HG03558 (cell line): ENCODE measurements around the gene S100A2.
"Not testable (repeated sequence)": the region's sequence is repeated elsewhere in the genome, so short reads cannot be mapped to it uniquely, and the experiment has no call there.

ENCODE experiments used
- ATAC-seq: cut with Tn5 transposase; IDR thresholded peaks from one replicate; pipeline ENCODE4 v1.9.1; 2021; ENCODE audit warnings: moderate number of reproducible peaks; ENCODE audit not compliant: unreplicated experiment; ENCODE audit errors: extremely low read depth

The S100A2 gene

DNA sequence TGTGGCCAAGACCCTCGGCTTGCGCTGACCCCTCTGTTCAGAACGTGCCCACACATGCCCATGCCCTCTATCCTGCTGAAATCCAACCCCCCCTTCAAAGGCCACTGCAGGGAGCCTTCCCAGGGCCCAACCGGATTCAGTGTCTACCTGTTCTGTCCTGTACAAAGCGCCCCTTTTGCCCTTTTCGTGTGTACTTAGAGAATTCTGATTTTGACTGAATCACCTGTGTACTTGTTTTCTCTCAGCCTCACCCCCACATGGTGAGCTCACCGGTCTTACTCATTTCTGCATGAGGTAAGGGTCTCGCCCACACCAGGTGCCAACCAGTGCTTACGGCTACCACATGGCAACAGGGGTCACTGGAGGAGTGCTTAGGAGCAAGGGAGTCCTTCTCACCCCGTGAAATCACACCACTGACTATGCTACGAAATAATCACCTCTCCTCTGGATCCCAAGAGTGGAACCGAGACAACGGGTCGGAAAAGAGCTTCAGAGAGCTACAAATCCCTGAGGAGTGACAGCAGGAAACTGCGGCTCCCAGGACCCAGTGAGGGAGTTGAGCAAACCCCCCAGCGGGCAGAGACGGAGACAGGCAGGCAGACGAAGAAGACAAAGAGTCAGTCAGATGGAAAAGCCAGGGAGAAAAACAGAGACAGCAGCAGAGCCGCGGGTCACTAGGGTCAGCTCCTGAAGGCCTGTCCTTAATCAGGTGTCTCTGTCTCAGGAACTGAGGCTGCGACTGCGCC is 2.1 kb upstream of the S100A2 start:
- no peak for ATAC-seq

DNA sequence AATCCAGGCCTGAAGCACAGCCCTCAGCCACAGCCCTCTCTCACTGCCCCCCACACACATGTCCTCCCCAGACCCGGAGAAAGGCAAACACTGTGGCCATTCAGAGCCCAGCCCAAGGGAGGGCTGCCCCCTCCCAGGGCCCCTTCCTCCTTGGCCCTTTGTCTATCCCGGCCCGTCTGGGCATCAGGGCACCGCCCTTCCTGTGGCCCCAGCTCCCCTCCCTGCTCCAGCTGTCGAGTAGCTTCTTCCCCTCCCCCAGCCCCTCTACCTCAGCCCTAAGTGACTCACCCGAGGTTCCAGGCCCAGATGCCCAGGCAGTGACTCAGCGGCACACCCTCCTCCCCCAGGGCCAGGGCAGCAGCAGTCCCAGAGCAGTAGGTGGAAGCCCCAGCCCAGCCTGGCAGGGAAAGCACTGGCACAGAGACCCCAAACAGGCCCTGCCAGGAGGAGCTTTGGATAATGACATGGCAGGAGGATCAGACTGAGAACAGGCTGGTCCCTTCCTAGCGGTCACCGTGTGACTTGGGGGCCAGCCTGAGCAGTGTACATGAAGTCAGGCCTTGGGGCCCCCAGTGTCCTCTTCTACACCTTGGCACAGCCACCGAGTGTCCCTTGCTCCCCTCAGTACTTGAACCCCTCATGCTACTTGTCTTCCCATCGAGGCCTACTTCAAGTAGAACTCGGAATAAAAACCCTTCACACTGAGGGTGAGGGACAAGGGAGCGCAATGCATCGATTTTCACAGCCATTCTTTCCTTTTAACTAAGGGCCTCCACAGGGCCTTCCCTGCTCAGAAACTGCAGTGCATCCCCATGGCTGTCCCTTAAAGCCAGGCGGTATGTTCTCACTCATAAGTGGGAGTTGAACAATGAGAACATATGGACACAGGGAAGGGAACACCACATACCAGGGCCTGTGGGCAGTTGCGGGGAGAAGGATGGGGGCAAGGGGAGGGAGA is 1.0 kb upstream of the S100A2 start:
- ATAC-seq = no peak

DNA sequence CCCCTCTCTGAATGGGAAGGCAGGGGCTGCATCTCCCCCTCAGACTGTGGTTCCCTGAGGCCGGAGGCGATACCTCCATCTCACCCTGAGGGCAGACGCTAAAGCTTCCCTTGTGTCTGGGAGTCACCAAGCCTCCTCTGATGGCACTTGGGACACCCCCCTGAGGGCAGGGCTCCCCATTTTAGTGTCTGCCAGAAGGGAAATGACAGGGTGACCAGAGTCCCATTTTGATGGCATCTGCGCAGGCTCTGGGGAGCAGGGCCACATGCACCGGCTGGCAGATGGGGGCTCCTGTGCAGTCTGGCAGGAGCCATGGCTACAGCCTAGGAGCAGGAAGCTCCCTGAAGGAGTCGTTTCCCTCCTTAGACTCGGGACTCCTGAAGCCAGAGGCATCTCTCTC is 1.7 kb downstream of the S100A2 start:
- no peak for ATAC-seq

DNA sequence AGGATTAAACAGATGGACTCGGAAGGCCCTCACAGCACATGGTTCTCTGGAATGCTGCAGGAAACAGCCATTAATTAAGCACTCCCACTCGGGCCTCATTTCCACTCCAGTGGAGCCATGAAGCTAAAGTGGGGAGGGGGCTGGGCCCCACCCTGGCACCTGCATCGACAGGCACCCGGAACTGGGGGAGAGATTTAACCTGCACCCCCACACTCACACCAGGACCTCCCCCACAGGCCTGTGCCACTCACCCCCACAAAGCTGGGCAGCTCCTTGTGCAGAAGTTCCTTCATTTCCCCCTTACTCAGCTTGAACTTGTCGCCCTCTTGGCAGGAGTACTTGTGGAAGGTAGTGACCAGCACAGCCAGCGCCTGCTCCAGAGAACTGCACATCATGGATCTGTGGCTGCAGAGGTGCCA is 2.2 kb downstream of the S100A2 start:
- ATAC-seq = no peak

DNA sequence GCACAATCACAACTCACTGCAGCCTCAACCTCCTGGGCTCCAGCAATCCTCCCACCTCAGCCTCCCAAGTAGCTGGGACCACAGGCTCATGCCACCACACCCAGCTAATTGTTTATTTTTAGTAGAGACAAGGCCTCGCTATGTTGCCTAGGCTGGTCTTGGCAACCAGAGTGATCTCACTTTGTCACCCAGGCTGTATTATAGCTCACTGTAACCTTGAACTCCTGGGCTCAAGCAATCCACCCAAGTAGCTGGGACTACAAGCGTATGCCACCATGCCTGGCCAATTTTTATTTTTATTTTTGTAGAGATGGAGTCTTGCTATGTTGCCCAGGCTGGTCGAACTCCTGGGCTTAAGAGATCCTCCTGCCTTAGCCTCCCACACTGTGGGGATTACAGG is 3.6 kb downstream of the S100A2 start:
- not testable (repeated sequence) for ATAC-seq

DNA sequence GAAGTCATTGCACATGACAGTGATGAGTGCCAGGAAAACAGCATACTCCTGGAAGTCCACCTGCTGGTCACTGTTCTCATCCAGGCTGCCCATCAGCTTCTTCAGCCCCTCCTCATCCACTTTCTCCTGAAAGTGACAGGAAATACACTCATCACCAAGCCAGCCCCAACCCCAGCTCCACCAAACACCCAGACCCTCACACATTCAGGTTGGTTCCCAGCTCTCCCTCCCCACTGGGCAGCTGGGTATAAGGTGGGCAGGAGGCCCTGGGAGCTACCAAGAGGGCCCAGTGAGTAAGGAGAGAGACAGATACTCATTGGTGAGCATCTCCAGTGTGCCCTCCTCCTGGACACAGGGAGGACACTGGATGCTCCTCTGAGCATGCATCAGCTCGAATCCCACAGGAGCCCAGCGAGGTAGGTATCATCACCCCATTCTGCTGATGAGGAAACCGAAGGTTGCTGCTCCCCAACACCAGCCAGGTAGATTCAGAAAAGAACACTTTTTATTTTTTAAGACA is 4.1 kb downstream of the S100A2 start:
- no peak for ATAC-seq

DNA sequence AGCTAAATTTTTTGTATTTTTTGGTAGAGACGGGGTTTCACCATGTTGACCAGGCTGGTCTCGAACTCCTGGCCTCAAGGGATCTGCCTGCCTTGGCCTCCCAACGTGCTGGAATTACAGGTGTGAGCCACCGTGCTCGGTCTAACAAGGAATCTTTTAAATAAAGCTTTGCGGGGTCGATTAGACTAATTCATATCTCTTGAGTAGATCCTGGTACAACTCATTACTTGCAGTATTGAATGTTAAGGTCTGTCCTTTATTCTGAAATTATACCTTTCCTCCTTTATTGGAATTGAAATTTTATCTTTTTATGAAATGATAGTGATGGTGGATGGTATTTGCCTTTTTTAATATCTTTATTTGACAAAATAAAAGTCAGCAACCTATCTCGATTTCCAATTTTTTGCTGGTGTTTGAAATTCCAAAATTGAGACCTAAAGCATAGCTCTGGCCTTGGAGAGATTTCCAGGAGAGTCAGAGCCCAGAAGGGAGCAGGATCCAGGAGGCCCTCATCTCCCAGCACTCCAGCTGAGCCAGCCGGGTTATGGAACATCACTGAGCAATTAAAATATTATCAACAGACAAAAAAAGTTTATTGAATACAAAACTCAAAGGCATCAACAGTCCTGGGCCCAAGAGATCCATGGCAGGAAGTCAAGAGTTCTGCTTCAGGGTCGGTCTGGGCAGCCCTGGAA is 4.7 kb downstream of the S100A2 start:
- ATAC-seq = no peak

DNA sequence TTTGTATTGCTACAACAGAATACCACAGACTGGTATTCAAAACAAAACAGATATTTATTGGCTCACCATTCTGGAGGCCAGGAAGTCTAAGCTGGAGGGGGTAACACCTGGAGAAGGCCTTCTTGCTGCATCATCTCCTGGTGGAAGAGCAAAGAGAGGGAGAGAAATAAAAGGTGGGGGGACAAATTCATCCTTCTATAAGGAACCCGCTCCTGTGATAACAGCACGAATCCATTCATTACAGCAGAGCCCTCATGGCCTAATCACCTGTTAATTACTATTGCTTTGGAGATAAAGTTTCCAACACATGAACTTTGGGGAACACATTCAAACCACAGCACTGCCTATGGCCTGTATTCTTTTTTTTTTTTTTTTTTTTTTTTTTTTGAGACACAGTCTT is 5.4 kb downstream of the S100A2 start:
- no peak for ATAC-seq

DNA sequence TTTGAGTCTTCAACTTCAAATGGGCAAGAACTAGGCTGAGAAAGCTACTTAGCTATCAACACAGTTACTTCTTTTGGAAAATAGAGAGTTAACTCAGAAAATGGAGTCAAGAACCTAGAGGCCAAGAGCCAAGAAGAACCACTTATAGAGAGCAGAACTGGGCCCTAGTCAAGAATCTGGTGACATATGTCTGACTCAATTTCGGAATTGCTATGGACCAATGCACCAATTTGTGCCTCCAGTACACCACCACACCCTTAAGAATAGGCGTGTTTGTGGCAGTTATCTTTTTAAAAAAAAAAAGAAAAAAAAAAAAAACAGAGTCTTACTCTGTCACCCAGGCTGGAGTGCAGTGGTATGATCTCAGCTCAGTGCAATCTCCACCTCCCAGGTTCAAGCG is 7.8 kb downstream of the S100A2 start:
- ATAC-seq = no peak

DNA sequence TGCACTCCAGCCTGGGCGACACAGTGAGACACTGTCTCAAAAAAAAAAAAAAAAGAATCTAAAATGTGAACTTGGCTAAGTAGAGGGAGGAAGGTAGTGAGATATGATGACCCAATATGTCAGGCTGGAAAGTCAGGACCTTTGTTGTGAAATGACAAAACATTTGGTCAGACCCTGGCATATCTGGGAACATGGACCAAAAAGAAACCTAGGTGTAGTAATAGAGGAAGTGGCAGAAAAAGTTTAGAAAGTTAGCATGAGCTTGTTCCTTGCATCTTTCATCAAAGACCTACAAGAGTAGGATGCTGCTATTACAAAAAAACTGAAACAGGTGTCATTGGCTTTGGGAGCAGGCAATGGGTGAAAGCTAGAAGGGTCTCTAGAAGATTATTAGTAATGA is 9.3 kb downstream of the S100A2 start:
- ATAC-seq = no peak

DNA sequence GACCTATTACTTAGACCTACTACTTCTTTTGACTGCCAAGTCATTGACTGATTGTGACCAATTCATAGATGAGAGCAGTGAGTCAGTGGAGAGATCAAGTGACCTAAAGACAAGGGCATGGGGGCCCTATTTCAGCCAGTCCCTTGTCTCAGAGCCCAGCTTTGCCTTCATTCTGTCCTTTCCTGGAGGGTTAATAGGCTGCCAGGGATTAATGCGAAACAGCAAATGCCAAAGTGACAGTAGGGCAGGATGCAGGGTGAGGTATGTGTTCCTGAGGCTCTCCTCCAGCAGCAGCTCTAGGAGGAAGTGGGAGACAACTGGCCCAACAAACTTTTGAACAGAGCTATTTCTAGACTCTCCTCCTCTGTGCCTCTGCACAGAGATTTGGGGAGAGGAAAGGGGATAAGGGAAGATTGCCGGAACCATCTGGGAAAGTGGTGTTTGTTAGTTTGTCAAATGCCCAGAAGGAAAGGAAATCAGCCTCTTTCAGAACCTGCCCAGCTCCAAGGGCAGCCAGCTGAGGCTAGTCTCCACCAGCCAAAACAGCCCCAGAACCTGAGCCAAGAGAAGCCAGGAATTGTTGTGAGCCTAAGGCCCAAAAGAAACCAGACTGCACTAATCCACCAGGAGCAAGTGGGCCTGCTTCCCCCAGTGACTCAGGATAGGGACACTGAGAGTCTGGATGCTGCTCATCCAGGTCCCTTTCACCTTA is 11.7 kb downstream of the S100A2 start:
- ATAC-seq = no peak

DNA sequence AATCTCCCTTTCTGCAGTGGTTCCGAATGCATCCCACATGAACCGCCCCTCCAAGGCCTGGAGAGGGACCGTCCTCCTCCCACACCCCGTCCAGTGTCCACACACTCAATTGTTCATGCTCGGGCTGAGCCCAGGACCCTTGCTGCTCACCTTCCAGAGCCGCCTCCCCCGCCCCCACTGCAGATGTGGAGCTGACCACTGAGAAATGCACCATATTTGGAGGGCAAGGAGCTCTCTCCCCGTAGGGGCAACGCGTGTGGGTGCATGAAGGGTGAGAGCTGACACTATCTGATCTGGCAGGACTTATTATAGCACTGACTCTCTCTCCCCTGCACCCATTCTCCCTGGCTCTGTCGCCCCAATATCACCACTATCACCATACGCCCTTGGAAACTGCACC is 12.5 kb downstream of the S100A2 start:
- no peak for ATAC-seq

DNA sequence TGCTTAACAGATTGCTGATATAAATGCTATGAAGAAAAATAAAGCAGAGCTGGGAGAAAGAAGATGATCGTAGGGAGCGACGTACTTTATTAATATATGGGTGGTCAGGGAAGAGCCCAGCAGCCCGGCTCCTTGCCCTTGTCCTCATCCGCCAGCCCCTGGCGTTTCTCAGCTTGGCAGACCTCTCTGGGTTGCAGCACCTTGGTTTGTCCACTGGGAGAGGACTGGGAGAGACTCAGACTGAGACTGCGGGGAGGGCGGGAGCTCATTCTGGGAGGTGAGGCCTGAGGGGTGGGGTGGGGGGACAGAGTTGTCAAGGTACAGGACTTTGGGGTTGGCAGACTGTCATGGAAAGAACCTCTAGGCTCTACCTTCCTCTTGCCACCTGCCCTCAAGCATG is 13.3 kb downstream of the S100A2 start:
- ATAC-seq = no peak

DNA sequence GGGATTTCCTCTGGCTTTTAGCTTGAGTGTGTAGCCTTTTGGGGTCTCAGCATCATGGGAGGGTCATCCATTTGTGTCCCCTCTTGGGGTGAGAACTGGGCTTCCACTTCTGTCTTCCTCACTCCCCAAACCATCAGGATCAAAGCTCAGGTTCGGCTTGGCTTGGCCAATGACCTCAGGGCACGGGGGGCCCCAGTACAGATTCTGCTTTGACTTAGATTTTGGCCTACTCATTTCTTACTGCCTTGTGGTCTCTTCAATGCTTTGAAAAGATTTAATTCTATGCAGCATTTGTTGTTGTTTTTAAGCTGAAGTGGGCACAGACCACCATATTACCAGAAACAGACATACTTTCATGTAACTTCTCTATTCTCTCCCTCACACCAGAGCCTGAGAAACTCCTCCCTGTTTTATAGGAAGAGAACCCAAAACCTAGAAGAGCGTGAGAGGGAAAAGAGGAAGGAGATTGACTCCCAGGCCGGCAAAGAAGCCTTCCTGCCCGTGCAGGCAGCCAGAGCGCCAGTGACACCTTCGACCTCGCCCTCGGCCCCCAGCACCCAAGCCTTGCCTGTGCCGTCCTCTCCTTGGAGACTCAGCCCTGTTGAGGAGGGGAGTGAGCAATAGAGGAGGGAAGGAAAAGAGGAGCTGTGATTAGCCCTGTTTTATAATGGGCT is 14.7 kb downstream of the S100A2 start:
- no peak for ATAC-seq

DNA sequence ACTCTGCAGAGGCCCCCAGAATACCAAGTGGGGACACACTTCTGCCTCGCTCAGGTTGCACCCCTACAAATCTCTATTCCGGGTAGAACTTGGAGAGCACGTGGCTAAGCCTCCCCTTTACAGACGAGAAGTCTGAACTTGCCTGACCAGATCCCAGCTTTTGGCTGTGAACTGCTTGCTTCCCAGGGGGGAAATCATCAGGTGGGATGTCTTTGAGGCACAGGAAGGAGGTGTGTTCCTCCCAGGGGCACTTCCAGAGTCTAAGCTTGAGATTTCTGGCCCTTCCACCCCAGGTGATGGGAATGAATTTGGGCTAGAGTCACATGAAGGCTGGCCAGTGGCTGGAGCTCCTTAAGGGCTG is 15.3 kb downstream of the S100A2 start:
- ATAC-seq = no peak

DNA sequence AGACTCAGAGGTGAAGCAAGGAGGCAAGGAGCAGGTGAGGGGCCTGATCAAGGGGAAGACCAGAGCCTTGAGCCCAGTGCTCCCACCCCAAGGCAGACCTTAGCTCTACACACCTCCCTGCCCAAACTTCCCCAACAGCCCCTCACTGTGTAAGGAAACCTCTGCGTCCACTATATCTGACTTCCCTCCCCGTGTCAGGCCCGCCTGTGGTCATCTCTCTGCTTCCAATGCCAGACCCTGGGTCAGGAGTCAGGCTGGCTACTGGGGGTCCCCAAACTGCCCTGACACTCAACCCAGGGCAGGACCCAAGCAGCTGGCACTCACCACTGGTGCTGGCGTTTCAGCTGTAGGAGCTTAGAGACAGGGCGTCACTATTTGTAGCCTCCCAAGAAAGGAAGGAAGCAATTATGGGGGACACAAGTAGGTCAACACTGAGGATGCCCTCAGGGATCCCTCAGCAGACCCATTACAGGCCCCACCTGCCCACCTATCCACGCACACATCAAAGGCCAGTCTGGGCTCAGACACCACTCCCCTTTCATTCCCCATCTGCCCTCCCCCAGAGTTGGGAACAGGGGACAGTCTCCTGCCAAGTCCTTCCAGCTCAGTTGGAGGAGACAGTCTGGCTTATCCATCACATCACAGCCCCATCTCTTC is 15.8 kb downstream of the S100A2 start:
- ATAC-seq = no peak

DNA sequence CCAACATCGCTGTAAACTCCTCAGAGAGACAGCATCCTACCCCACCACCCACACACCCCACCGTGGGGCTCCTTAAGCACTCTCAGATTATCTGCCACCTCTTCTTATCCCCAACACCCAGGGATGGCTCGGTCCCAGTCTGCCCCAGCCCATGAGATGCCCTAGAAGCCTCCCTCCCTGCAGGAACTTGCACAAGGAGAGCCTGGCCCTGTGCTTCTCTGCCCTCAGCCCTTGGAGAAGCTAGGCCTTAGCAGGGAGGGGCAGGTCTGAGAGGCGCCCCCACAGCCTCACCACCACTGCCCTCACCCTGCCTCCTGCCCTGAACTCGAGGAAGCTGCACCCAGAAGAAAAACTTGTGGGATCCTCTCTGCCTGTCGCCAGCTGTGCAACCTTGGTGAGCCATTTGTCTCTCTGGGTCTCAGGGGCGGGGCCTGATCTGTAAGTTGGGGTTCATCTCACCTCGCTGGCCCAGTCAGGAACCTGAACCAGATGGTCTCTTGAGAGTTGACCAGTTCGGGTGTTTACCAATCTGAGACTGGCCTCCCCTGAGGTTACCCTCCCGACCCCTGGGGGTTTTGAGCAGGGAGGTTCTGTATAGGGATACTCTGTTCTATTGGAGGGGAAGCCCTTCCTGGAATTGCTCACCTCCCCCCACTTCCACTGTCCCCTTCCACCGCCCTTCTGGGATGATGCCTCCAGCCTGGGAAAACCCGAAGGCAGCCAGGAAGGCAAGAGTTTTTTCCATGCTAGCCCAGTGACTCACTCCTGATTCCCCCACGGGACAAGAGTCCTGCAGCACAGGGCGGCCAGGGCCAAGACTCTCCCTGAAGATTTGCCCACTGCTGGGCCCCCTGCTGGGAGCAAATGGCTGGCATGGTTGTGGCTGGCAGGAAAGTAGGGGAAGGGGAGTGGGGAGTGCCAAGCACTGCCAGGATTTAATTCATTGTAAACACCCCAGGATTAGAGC is 16.6 kb downstream of the S100A2 start, which contains the start of gene S100A3:
TSS of gene S100A3 (minus strand) at position 537 of the 967 bp plus-strand sequence. CDS start 773 bp downstream, outside the sequence.
- ATAC-seq = no peak
